SK-N-SH (cell line): ENCODE results near the gene CUBN. TPM values are rescaled to one million over a fixed set of nuclear protein-coding genes. Genes with fewer than 3 reads are reported as not detected.

ENCODE experiments used
- CTCF ChIA-PET: fragments of 300-600, 350-600 bp; formaldehyde crosslinking; extraction: SDS; loops from one replicate; lab custom pipeline; 2021; lab: Yijun Ruan, JAX
- POLR2A ChIA-PET: fragments of 350-600 bp; sonication (Branson Sonifier 250); formaldehyde crosslinking; extraction: SDS; loops from one replicate; lab custom pipeline; 2020; ENCODE audit warnings: antibody characterized with exemption, inconsistent platforms; lab: Yijun Ruan, JAX
- DNase-seq: peaks from one replicate; pipeline ENCODE4 v3.0.0; 2012
- H2AFZ ChIP-seq: fragments of 200-600 bp; sonication (generic); 2 replicates; pipeline ENCODE4 v1.8.1; 2016; ENCODE audit warnings: antibody characterized with exemption, mild to moderate bottlenecking, low read depth
- H3F3A ChIP-seq: fragments of 200-600 bp; sonication (generic); replicated peaks from 2 replicates; pipeline ENCODE3; 2016; ENCODE audit warnings: antibody characterized with exemption, mild to moderate bottlenecking; ENCODE audit not compliant: insufficient read depth
- H3K27ac ChIP-seq, 2 experiments: fragments of 200-500 bp in 1 of 2; fragments of 200-600 bp in 1 of 2; sonication (Bioruptor generic) in 1 of 2; sonication (generic), shearing (Covaris generic) in 1 of 2; 2 replicates each; pipeline versions ENCODE4 v1.5.1 to v1.6.1; 2014 to 2016; ENCODE audit warnings: low read depth in 2 of 2, inconsistent platforms in 1 of 2, low read length in 1 of 2, mild to moderate bottlenecking in 1 of 2, mixed read lengths in 1 of 2
- H3K27me3 ChIP-seq: fragments of 200-600 bp; sonication (generic), shearing (Covaris generic); 2 replicates; pipeline ENCODE4 v1.6.1; 2016; ENCODE audit warnings: mixed run types; ENCODE audit not compliant: insufficient read depth
- H3K36me3 ChIP-seq, 2 experiments: fragments of 200-500 bp in 1 of 2; fragments of 200-600 bp in 1 of 2; sonication (Bioruptor generic) in 1 of 2; sonication (generic) in 1 of 2; replicated peaks in 1 of 2; 2 replicates each; pipeline versions ENCODE3 to v1.5.1; 2014 to 2016; ENCODE audit warnings: low read length in 1 of 2, mild to moderate bottlenecking in 1 of 2; ENCODE audit not compliant: insufficient read depth in 2 of 2, control insufficient read depth in 1 of 2
- H3K4me1 ChIP-seq, 2 experiments: fragments of 200-500 bp in 1 of 2; fragments of 200-600 bp in 1 of 2; sonication (Bioruptor generic) in 1 of 2; sonication (generic), shearing (Covaris generic) in 1 of 2; 2 replicates each; pipeline versions ENCODE4 v1.5.1 to v1.6.1; 2014 to 2016; ENCODE audit warnings: low read depth in 1 of 2, low read length in 1 of 2, mixed run types in 1 of 2; ENCODE audit not compliant: insufficient read depth in 2 of 2, control insufficient read depth in 1 of 2
- H3K4me2 ChIP-seq: fragments of 200-600 bp; sonication (generic), shearing (Covaris generic); 2 replicates; pipeline ENCODE4 v1.6.1; 2017; ENCODE audit warnings: mixed run types
- H3K4me3 ChIP-seq, 2 experiments: fragments of 200-500 bp in 1 of 2; fragments of 200-600 bp in 1 of 2; sonication (Bioruptor generic) in 1 of 2; sonication (generic), shearing (Covaris generic) in 1 of 2; 2 replicates each; pipeline versions ENCODE4 v1.5.1 to v1.8.1; 2014 to 2016; ENCODE audit warnings: low read depth in 2 of 2, inconsistent platforms in 1 of 2, low read length in 1 of 2, mild to moderate bottlenecking in 1 of 2, mixed read lengths in 1 of 2, moderate library complexity in 1 of 2
- H3K79me2 ChIP-seq: fragments of 200-600 bp; sonication (generic); 2 replicates; pipeline ENCODE4 v1.8.1; 2017; ENCODE audit warnings: mild to moderate bottlenecking; ENCODE audit not compliant: insufficient read depth
- H3K9ac ChIP-seq: fragments of 200-600 bp; sonication (generic); 2 replicates; pipeline ENCODE4 v1.6.1; 2017; ENCODE audit warnings: mixed run types
- H3K9me2 ChIP-seq: fragments of 200-600 bp; sonication (generic); 2 replicates; pipeline ENCODE4 v1.6.1; 2017; ENCODE audit warnings: mixed run types
- H3K9me3 ChIP-seq: fragments of 200-600 bp; sonication (generic); 2 replicates; pipeline ENCODE4 v1.6.1; 2017; ENCODE audit warnings: mixed run types, mild to moderate bottlenecking, moderate library complexity
- H4K20me1 ChIP-seq: fragments of 200-600 bp; sonication (generic); 2 replicates; pipeline ENCODE4 v1.6.1; 2017; ENCODE audit warnings: mild to moderate bottlenecking, mixed run types; ENCODE audit not compliant: insufficient read depth
- EP300 ChIP-seq, 2 experiments: IDR thresholded peaks; 2 replicates each; pipeline versions ENCODE4 v1.4.0 to v1.6.1; 2012; ENCODE audit warnings: borderline replicate concordance in 1 of 2, low read depth in 1 of 2, low read length in 1 of 2
- FOSL2 ChIP-seq: IDR thresholded peaks from 2 replicates; pipeline ENCODE4 v1.4.0; 2012; ENCODE audit warnings: low read depth, mild to moderate bottlenecking, moderate library complexity, borderline replicate concordance
- FOXM1 ChIP-seq: IDR thresholded peaks from 2 replicates; pipeline ENCODE4 v1.4.0; 2012; ENCODE audit warnings: low read depth, mild to moderate bottlenecking
- GATA2 ChIP-seq: sonication (generic); formaldehyde crosslinking; IDR thresholded peaks from 2 replicates; pipeline ENCODE4 v1.5.0; 2020; ENCODE audit warnings: mild to moderate bottlenecking, missing genetic modification reagents
- IRF3 ChIP-seq: fragments of 150-350 bp; IDR thresholded peaks from 2 replicates; pipeline ENCODE4 v1.6.1; 2016; ENCODE audit warnings: mild to moderate bottlenecking, low read depth, low read length
- JUND ChIP-seq: IDR thresholded peaks from 2 replicates; pipeline ENCODE4 v1.4.0; 2012
- MEF2A ChIP-seq: IDR thresholded peaks from 2 replicates; pipeline ENCODE4 v1.4.0; 2012; ENCODE audit warnings: low read depth, borderline replicate concordance
- MXI1 ChIP-seq: IDR thresholded peaks from 2 replicates; pipeline ENCODE4 v1.6.1; 2012; ENCODE audit warnings: mild to moderate bottlenecking, low read depth, low read length, improper control_type of control experiment
- NFIC ChIP-seq: IDR thresholded peaks from 2 replicates; pipeline ENCODE4 v1.4.0; 2012; ENCODE audit warnings: borderline replicate concordance
- PBX3 ChIP-seq: IDR thresholded peaks from 2 replicates; pipeline ENCODE4; 2012
- POLR2AphosphoS5 ChIP-seq: IDR thresholded peaks from 2 replicates; pipeline ENCODE4 v1.6.1; 2012; ENCODE audit warnings: low read depth, low read length
- RXRA ChIP-seq: IDR thresholded peaks from 2 replicates; pipeline ENCODE4 v1.4.0; 2012; ENCODE audit warnings: low read depth, mild to moderate bottlenecking, borderline replicate concordance
- TCF12 ChIP-seq: IDR thresholded peaks from 2 replicates; pipeline ENCODE4 v1.4.0; 2012
- TEAD4 ChIP-seq: IDR thresholded peaks from 2 replicates; pipeline ENCODE4 v1.4.0; 2012; ENCODE audit warnings: mild to moderate bottlenecking, borderline replicate concordance; ENCODE audit not compliant: insufficient read depth
- USF2 ChIP-seq: fragments of 150-350 bp; IDR thresholded peaks from 2 replicates; pipeline ENCODE4 v1.6.1; 2017; ENCODE audit warnings: antibody characterized with exemption, low read length, low read depth, borderline replicate concordance
- YY1 ChIP-seq: IDR thresholded peaks from 2 replicates; pipeline ENCODE4 v1.4.0; 2012; ENCODE audit warnings: low read depth, mild to moderate bottlenecking
- WGBS: methylation state at CpG from one replicate; pipeline ENCODE4 v1.1.6; 2017; ENCODE audit warnings: low lambda C conversion rate; 5-methylcytosine and 5-hydroxymethylcytosine counted together
- polyA plus RNA-seq, 3 experiments: library from polyadenylated mRNA; depleted of rRNA; stranded (reverse); fragments of >200 nt; gene quantifications; 2 replicates each; pipeline ENCODE4 v1.2.3, GENCODE V29; 2012
- TF ChIP-seq, protein P1 (sequence below): IDR thresholded peaks from 2 replicates; pipeline ENCODE4 v1.4.0; 2012; ENCODE audit warnings: low read depth

Gene CUBN
- polyA plus RNA-seq, 1 of the 3 experiments (the other 2 are of a cell fraction), result 2.4 TPM

- Histone ChIP-seq H4K20me1 (no peaks in the 10 kb centered on the region), H3K36me3 (no peaks in the 10 kb centered on the region), H2AFZ (no peak overlapping the region), H3K79me2 (no peaks in the 10 kb centered on the region), H3K4me1 (peaks cover 0 to 13% of the 10 kb centered on the region in 2 experiments; a peak in 2 of 4 replicates), H3K9me2 (no peaks in the 10 kb centered on the region), H3K4me2 (peak overlapping the region; percentile 23; the same call in 1 of the 2 replicates), H3K27me3 (no peaks in the 10 kb centered on the region), H3K9ac (peak overlapping the region; percentile 52; the same call in 1 of the 2 replicates), H3F3A (peaks cover 26% of the 10 kb centered on the region), H3K9me3 (no peaks in the 10 kb centered on the region), H3K4me3 (0 out of 4 replicates have a peak overlapping the region, but pooled peaks of 1 of the 2 experiments have one; percentile 6), H3K27ac (peak overlapping the region in 1 of 2 experiments; percentile 92; a peak in 2 of 4 replicates)
- WGBS, result 83% methylated on average over 5 of the region's 5 CpGs
- no peak for DNase-seq
- ChIA-PET CTCF (interaction anchor here (1.4 kb wide), 1 partner anchor 9 kb away, joined by 4 read pairs; no protein-coding TSS in a partner anchor), POLR2A (no interaction called here)
- TF ChIP-seq EP300 (IDR thresholded peaks at IDR 0.05; ENCODE audit: borderline replicate concordance in 1 of 2, low read depth in 1 of 2, low read length in 1 of 2) (peak in 1 of 2 experiments; percentile 75; a peak in 1 of 4 replicates), FOXM1 (0 out of 2 replicates have a peak, but pooled peaks have one; percentile 15), NFIC (peak; percentile 65; the same call in 1 of the 2 replicates), GATA2 (CRISPR knock-in tag) (no peak), FOSL2 (peak; percentile 90), POLR2AphosphoS5 (peak; percentile 43; the same call in 1 of the 2 replicates), TCF12 (peak; percentile 90), MXI1 (no peak), MEF2A (peak; percentile 21; the same call in 1 of the 2 replicates), RXRA (0 out of 2 replicates have a peak, but pooled peaks have one; percentile 6), TEAD4 (peak; percentile 52; the same call in 1 of the 2 replicates), IRF3 (no peak), USF2 (no peak), JUND (peak; percentile 91), PBX3 (peak; percentile 90), YY1 (peak; percentile 44; the same call in 1 of the 2 replicates)
- TF ChIP-seq, protein P1, sequence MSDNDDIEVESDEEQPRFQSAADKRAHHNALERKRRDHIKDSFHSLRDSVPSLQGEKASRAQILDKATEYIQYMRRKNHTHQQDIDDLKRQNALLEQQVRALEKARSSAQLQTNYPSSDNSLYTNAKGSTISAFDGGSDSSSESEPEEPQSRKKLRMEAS, result no peak; the same call in 1 of the 2 replicates
Measured at GRCh38 chr10:17122726-17123661, 6.6 kb downstream of the CUBN start.
